Body of pancreas (tissue), 4 donors: Measurements from ENCODE around the gene ZNF665.

Source experiments
- CTCF ChIP-seq, 7 experiments: fragments of 450-650 bp in 4 of 7; fragments of 200-600 bp in 3 of 7; sonication (generic) in 3 of 7; IDR thresholded peaks; one replicate each; pipeline ENCODE4 v1.5.1; 2016 to 2019; ENCODE audit warnings: antibody characterized with exemption in 7 of 7
- POLR2A ChIP-seq, 3 donors: fragments of 450-650 bp; IDR thresholded peaks; one replicate each; pipeline ENCODE4 v1.6.1; 2016; ENCODE audit warnings: antibody characterized with exemption in 3 of 3, mild to moderate bottlenecking in 2 of 3

- no peak for TF ChIP-seq CTCF (IDR thresholded peaks at IDR 0.05)
- no peak for TF ChIP-seq POLR2A (IDR thresholded peaks at IDR 0.05)
These were observed 20.3 kb downstream of the ZNF665 start for GRCh38 chr19:53172889-53173288.
